Mammary epithelial cell (primary cell): ENCODE results near the gene WNT7A.

ENCODE experiments used
- EZH2 ChIP-seq: IDR thresholded peaks from 2 replicates; pipeline ENCODE4 v1.6.1; 2012; ENCODE audit warnings: low read length, inconsistent platforms, borderline replicate concordance
- TF ChIP-seq, protein P1 (sequence below), 2 donors: IDR thresholded peaks in 1 of 2; conservative IDR thresholded peaks in 1 of 2; 2 replicates each; pipeline ENCODE4 v1.5.1; 2011 to 2012; ENCODE audit warnings: inconsistent platforms in 2 of 2, low read length in 2 of 2, mild to moderate bottlenecking in 2 of 2, control low read depth in 1 of 2, low read depth in 1 of 2; ENCODE audit not compliant: insufficient read depth in 1 of 2; ENCODE audit errors: extremely low read depth in 1 of 2

DNA sequence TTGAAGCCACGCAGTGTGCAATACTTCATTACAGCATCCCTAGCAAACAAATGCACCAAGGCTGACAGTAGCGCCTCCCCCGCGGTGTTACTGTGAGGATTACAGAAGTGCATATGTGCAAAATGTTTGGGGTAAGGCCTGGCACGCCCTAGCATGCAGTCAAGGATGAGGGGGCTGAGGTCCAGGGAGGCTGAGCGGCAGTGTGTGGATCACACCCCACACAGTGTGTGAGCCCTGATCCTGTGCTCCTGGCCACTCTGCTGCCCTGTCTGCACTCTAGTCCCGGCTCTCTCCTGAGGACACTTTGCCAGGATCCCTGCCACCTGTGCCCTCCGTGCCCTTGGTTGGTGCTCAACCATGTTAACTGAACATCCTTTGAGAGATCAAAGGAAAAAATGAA lies 71.3 kb downstream of the WNT7A start:
- TF ChIP-seq, protein P1, sequence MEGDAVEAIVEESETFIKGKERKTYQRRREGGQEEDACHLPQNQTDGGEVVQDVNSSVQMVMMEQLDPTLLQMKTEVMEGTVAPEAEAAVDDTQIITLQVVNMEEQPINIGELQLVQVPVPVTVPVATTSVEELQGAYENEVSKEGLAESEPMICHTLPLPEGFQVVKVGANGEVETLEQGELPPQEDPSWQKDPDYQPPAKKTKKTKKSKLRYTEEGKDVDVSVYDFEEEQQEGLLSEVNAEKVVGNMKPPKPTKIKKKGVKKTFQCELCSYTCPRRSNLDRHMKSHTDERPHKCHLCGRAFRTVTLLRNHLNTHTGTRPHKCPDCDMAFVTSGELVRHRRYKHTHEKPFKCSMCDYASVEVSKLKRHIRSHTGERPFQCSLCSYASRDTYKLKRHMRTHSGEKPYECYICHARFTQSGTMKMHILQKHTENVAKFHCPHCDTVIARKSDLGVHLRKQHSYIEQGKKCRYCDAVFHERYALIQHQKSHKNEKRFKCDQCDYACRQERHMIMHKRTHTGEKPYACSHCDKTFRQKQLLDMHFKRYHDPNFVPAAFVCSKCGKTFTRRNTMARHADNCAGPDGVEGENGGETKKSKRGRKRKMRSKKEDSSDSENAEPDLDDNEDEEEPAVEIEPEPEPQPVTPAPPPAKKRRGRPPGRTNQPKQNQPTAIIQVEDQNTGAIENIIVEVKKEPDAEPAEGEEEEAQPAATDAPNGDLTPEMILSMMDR (conservative IDR thresholded peaks at IDR 0.05 in 1 of 2, IDR thresholded peaks at IDR 0.05 in 1 of 2; ENCODE audit: extremely low read depth in 1 of 2, insufficient read depth in 1 of 2, low read depth in 1 of 2, low read length in 2 of 2) = no peak
- TF ChIP-seq EZH2 = no peak
